Putamen (tissue), 1 donor: ENCODE results near the gene VPS51.
A peak's percentile ranks its signal among the peaks of the same experiment; 100 is the strongest.

Experiments used
- DNase-seq: peaks from one replicate; pipeline ENCODE4 v3.0.0-alpha.2; 2016; ENCODE audit warnings: low spot score

VPS51 gene

GRCh38 chr11:65072631-65072966, 23.4 kb upstream of the VPS51 start:
- no peak for DNase-seq

GRCh38 chr11:65077451-65077850, 18.6 kb upstream of the VPS51 start:
- DNase-seq, result no peak

DNA sequence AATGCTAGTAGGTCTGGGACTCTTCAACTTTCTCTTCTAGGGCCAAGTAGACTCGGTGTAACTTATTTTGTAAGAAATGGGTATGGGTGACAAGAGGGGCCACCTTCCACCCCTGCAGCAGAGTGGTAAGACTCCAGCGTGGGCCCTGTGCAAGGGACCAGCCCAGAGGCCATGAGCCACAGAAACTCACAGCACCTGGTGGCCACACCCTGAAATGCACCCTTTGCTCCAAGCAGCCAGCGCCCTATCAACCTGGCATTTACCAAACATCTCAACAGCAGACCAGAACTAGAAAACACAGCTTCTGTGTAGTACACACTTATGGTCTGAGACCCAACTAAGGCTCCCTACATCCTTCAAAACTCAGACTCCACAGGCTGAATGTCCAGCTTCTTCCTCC, 17.9 kb upstream of the VPS51 start:
- no peak for DNase-seq

GRCh38 chr11:65078786-65079342, 17.1 kb upstream of the VPS51 start:
- no peak for DNase-seq

DNA sequence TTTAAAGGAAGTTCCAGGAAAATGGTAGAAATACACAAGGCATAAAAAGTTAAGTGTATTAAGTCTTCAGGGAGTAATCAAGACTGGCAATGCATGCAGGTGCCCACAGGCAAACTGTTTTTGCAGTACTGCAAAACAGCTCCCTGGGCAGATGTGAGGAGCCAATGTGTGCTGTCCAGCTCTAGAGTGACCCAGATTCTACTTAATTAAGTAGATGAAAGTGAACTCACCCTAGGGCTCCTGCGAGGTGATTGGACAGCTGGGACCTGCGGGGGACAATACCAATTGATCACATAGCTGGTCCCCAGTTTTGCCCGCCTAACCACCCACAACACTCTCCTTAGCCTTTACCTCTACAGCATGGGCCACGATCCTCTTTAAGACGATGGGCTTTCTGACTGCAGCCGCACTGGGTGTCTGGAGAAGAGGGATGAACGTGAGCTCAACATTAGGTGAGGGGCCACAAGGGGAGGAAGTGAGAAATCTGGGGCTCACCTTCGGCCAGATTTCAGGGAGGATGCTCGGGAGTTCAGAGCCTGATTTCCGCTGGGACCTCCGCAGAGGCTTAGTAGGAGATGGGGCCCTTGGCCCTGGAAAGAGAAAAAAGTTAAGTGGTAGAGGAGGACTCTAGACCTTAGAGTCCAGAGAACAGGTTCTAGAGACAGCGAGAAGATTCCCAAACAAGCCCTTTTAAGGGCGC, 12.7 kb upstream of the VPS51 start:
- DNase-seq, result no peak

DNA sequence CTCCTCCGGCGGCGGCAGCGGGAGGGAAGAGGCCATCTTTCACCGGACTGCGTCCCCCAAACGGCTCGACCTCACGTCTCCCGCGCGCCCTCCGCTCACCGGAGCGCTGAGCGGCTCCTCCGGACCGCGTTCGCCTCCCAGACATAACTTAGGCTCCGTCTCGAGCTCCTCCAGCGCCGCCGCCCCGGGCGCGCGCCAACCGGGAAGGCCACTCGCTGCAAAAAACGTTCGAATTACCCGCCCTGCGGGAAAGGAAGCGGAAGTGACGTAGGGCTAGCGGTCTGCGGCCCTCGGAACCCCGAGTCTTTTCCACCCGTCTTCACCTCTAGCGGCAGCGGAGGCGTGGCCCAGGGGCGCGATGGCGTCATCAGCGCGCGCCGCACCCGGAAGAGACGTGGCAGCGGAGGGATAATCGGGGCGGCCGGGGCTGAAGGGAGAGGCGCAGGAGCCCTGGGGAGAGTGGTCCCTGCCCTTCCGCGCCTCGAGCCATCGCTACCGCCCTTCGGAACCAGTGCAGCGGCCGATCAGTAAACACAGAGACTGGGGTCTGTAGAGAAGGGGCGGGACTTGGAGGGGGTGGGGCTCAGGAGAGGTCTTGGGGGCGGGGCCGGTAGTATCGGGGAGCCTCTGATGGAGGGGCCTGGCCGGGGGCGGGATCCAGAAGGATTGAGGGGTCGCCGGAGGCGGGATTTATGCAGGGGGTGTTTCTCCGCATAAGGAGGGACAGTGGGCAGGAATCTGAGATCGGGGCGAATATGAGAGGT, 12.0 kb upstream of the VPS51 start, which contains the start of the genes CDCA5 and ZFPL1:
Gene CDCA5, minus strand, starts transcription at position 207 of the 764 bp plus-strand sequence. Its CDS starts 62 bp downstream, at position 145.
Gene ZFPL1, plus strand, starts transcription at position 389 of the 764 bp plus-strand sequence. CDS start 477 bp downstream, outside the sequence.
- DNase-seq, result peak; percentile 94

DNA sequence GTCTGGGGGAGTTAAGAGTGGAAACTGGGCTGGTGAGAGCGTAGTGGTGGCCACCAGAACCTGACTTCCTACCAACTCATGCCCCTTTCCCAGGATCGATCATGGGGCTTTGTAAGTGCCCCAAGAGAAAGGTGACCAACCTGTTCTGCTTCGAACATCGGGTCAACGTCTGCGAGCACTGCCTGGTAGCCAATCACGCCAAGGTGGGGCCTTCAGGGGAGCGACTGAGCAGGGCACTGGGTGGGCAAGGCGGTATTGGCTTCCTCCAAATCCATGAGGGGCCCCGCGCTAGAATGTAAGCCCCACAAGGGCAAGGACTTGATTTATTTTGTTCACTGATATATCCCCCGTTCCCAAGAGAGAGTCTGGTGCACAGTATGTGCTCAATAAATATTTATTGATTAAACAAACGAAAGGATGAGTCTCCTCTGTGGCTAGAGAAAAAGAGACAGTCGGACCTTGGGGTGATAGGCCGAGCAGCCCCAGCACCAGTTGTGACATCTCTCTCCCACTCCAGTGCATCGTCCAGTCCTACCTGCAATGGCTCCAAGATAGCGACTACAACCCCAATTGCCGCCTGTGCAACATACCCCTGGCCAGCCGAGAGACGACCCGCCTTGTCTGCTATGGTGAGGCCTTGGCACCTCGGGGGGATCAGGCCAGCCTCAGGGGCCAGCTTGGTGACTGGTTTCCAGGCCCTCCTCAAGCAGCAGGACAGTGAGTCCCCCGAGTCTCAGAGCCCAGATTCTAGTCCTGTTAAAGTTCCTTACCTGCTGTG, 11.2 kb upstream of the VPS51 start:
- DNase-seq, result no peak

DNA sequence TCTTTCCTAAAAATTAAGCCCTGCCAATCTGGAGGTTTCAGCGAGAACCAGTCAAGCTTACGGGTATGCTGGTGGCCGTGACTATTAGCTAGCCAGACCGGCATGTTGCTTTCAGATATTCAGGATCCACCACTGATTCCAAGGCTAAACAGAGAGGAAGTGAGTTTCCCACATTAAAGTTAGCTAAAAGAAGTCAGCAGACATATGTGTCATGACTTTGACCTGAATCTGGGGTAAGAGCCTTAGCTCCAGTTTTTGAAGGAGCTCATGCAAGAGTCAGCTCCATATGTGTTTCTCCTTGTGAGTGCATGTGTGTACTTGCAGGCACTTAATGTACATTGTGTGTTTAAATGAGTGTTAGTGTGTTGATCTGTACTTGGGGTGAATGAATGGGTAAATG, 10.6 kb upstream of the VPS51 start:
- no peak for DNase-seq

DNA sequence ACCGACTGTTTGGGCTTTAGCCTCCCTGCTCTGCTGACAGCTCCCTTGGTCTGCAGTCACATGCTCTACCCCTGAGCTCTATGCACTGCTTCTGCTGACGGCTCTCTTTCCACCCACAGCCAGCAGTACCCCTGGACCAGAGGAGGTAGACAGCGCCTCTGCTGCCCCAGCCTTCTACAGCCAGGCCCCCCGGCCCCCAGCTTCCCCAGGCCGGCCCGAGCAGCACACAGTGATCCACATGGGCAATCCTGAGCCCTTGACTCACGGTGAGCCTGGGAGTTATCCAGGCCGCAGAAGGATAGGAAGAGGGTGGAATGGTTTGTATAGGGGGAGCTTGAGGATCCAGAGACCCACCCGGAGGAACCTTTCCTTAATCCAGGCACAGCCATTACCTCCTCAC, 9.2 kb upstream of the VPS51 start:
- no peak for DNase-seq

DNA sequence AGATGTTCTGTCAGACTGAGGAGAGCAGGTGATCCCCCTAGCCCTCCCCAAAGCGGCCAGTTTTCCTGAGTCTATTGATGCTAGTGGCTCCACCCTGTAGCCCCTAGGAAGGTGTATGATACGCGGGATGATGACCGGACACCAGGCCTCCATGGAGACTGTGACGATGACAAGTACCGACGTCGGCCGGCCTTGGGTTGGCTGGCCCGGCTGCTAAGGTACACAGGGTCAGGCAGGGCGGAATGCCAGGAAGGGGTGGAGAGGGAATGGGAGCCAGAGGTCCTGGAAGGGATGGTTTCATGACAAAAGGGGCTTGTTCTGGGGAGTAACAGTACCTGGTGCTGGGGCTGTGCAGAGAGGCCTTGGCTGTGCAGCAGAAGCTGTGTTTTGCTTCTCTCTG, 8.8 kb upstream of the VPS51 start:
- no peak for DNase-seq

DNA sequence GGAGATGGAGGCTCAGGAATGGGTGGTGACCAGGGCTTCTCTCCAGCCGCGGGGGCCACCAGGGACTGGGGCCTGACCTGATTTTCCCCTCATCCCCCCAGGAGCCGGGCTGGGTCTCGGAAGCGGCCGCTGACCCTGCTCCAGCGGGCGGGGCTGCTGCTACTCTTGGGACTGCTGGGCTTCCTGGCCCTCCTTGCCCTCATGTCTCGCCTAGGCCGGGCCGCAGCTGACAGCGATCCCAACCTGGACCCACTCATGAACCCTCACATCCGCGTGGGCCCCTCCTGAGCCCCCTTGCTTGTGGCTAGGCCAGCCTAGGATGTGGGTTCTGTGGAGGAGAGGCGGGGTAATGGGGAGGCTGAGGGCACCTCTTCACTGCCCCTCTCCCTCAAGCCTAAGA, 8.2 kb upstream of the VPS51 start:
- no peak for DNase-seq

GRCh38 chr11:65089621-65090020, 6.4 kb upstream of the VPS51 start:
- no peak for DNase-seq

DNA sequence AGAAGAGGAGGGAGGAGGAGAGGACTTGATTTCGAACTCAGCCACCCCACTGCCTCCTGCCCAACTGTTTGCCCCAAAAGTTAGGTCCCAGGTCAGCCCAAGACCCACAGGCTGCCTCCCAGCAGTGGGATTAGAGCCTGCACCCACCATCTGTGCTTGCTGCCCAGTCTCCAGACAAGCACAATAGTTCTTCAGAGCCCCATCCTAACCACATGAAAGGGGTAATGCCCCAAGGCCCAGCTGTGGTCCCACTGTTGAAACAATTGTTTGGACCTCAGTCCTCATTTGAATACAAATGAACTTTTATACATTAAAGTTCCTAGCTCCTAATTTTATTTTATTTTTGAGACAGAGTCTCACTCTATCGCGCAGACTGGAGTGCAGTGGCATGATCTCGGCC, 5.4 kb upstream of the VPS51 start:
- peak; percentile 74 for DNase-seq

DNA sequence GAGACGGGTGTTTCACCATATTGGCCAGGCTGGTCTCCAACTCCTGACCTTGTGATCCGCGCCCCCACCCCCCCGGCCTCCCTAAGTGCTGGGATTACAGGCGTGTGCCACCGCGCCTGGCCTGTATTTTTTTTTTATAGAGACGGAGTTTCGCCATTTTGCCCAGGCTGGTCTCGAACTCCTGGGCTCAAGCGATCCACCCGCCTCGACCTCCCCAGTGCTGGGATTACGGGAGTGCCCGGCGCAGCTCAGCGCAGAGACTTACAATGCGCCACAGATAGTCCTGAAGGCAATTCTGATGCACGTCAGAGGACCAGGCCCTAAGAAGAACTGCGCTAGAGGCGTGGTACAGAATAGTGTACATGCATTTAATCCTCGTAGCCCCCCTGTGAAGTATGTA, 587 bp upstream of the VPS51 start:
- DNase-seq, result no peak

DNA sequence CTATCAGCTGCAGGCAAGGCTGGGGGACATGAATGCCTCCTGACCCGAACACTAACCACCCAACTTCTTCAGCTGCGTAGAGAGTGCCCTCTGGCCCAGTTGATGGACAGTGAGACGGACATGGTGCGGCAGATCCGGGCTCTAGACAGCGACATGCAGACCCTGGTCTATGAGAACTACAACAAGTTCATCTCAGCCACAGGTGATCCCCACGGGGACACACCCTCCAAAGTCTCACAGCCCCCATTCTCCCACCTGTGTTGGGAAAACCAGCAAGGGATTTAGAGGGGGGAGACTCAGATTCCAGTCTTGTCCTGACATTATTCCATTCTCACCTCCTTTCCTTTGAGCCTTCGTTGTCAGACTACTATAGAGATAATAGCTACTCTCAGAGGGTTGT, 912 bp downstream of the VPS51 start:
- no peak for DNase-seq

DNA sequence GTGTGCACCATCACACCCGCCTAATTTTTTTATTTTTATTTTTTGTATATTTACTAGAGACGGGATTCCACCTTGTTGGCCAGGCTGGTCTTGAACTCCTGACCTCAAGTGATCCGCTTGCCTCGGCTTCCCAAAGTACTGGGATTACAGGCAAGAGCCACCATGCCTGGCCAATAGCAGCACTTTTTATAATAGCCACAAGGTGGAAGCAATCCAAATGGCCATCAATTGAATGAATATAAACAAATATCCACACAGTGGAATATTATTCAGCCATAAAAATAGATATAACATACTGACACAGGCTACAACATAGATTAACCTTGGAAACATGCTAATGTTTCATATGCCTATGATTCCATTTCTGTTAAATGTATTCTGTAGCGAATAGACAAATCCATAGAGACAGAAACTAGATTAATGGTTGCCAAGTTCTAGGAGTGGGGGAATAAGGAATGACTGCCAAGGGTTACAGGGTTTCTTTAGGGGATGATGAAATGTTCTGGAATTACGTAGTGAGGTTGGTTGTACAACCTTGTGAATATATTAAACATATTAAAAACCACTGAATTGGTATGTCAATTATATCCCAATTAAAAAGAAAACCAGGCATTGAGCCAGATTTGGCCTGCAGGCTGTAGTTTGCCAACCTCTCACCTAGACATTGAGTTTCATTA, 4.8 kb downstream of the VPS51 start:
- no peak for DNase-seq

GRCh38 chr11:65102142-65103095, 6.4 kb downstream of the VPS51 start:
- DNase-seq, result peak; percentile 78

DNA sequence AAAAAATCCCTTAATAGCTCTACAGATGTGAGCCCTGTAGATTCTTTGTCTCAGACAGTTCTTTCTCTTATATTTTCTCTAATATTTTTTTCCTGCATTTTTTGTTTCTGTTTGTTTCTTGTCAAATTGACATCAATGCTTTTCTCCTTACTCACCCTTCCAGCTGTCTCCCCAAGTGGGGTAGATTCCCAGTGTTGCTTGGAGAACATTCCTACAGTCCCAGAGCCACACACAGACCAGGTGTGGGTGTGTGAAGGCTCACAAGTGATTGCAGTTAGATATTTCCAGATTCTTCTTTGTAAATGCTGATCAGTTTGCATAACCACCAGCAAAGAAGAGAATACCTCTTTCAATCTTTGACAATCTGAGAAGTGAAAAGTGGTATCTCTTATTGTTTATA, 7.5 kb downstream of the VPS51 start:
- DNase-seq, result no peak

- no peak for DNase-seq
Measured at GRCh38 chr11:65104628-65105027, 8.6 kb downstream of the VPS51 start.

GRCh38 chr11:65107078-65107477, 11.1 kb downstream of the VPS51 start:
- DNase-seq, result no peak
